RWPE2 (cell line): Measurements from ENCODE around the gene ITGB6.

Experiments
- ATAC-seq: fragments of 200-7000 bp; cut with Tn5 transposase; 3 replicates; pipeline ENCODE4 v1.9.1; 2021; ENCODE audit warnings: low read depth
- DNase-seq: peaks from one replicate; pipeline ENCODE4 v3.0.0-alpha.2; 2020; ENCODE audit warnings: low spot score
- H3K27ac ChIP-seq: fragments of 450-650 bp; 2 replicates; pipeline ENCODE4 v1.5.1; 2017; ENCODE audit warnings: mild to moderate bottlenecking; ENCODE audit not compliant: poor library complexity, severe bottlenecking
- H3K27me3 ChIP-seq: fragments of 250-450 bp; sonication (Bioruptor Pico); 2 replicates; pipeline ENCODE4 v1.5.1; 2021; ENCODE audit warnings: mild to moderate bottlenecking, moderate library complexity; ENCODE audit not compliant: insufficient read depth, poor library complexity, severe bottlenecking
- H3K36me3 ChIP-seq: fragments of 250-450 bp; sonication (Bioruptor Pico); 2 replicates; pipeline ENCODE4 v1.5.1; 2020; ENCODE audit warnings: low read depth, mild to moderate bottlenecking, moderate library complexity
- H3K4me1 ChIP-seq: fragments of 250-450 bp; sonication (Bioruptor Pico); 2 replicates; pipeline ENCODE4 v1.5.1; 2021; ENCODE audit warnings: mild to moderate bottlenecking, moderate library complexity; ENCODE audit not compliant: insufficient read depth, poor library complexity, severe bottlenecking
- H3K4me3 ChIP-seq: fragments of 250-450 bp; sonication (Bioruptor Pico); 2 replicates; pipeline ENCODE4 v1.5.1; 2021; ENCODE audit warnings: mild to moderate bottlenecking, moderate library complexity; ENCODE audit not compliant: severe bottlenecking
- H3K9me3 ChIP-seq: fragments of 250-450 bp; sonication (Bioruptor Pico); 2 replicates; pipeline ENCODE4 v1.5.1; 2021; ENCODE audit warnings: mild to moderate bottlenecking, moderate library complexity; ENCODE audit not compliant: severe bottlenecking
- CTCF ChIP-seq: fragments of 450-650 bp; IDR thresholded peaks from one replicate; pipeline ENCODE4 v1.5.1; 2017; ENCODE audit warnings: mild to moderate bottlenecking, moderate library complexity; ENCODE audit not compliant: poor library complexity, severe bottlenecking

Gene ITGB6

GRCh38 chr2:160114020-160114419 is 86.1 kb downstream of the ITGB6 start:
- Histone ChIP-seq H3K36me3 (peaks cover 56% of the 10 kb centered on the region), H3K27me3 (no peaks in the 10 kb centered on the region), H3K27ac (no peak overlapping the region), H3K4me1 (no peaks in the 10 kb centered on the region), H3K4me3 (no peak overlapping the region), H3K9me3 (no peaks in the 10 kb centered on the region)
- ATAC-seq, result no peak
- no peak for DNase-seq
- no peak for TF ChIP-seq CTCF

- H3K4me1 ChIP-seq, result peaks cover 2% of the 10 kb centered on the region
- DNase-seq, result no peak
- no peak for ATAC-seq
- no peaks in the 10 kb centered on the region for H3K9me3 ChIP-seq
- H3K4me3 ChIP-seq, result no peak overlapping the region
- no peak for TF ChIP-seq CTCF
- H3K36me3 ChIP-seq, result peaks cover 74% of the 10 kb centered on the region
- H3K27ac ChIP-seq, result no peak overlapping the region
- H3K27me3 ChIP-seq, result no peaks in the 10 kb centered on the region
These were observed 87.9 kb downstream of the ITGB6 start for GRCh38 chr2:160111951-160112798.

GRCh38 chr2:160110674-160111239 is 89.3 kb downstream of the ITGB6 start:
- ATAC-seq (no peak), DNase-seq (no peak)
- H3K9me3 ChIP-seq, result no peaks in the 10 kb centered on the region
- no peak overlapping the region for H3K4me3 ChIP-seq
- peaks cover 85% of the 10 kb centered on the region for H3K36me3 ChIP-seq
- no peak for TF ChIP-seq CTCF
- H3K4me1 ChIP-seq, result peaks cover 2% of the 10 kb centered on the region
- peak overlapping the region; percentile 7 for H3K27ac ChIP-seq
- no peaks in the 10 kb centered on the region for H3K27me3 ChIP-seq

- no peak overlapping the region for H3K4me3 ChIP-seq
- DNase-seq (no peak), ATAC-seq (peak; percentile 77; the same call in 2 of the 3 replicates)
- peak overlapping the region; percentile 28 for H3K27ac ChIP-seq
- H3K4me1 ChIP-seq, result peaks cover 2% of the 10 kb centered on the region
- H3K9me3 ChIP-seq, result no peaks in the 10 kb centered on the region
- TF ChIP-seq CTCF, result peak; percentile 88
- no peaks in the 10 kb centered on the region for H3K27me3 ChIP-seq
- H3K36me3 ChIP-seq, result peaks cover 92% of the 10 kb centered on the region
These were observed 90.0 kb downstream of the ITGB6 start for GRCh38 chr2:160109939-160110673.
